HepG2 (cell line): Measurements from ENCODE around the gene PPFIA3. TPM values are rescaled to one million over a fixed set of nuclear protein-coding genes. Genes with fewer than 3 reads are reported as not detected.

Experiments used
- CC2D1A ChIP-seq: sonication (generic); formaldehyde crosslinking; IDR thresholded peaks from 2 replicates; pipeline ENCODE4 v1.8.1; 2023; ENCODE audit warnings: mild to moderate bottlenecking, missing genetic modification reagents
- DNMT3B ChIP-seq: conservative IDR thresholded peaks from 2 replicates; pipeline ENCODE4 v1.6.1; 2016; ENCODE audit warnings: missing biosample characterization, control low read depth
- IRF9 ChIP-seq: sonication (generic); formaldehyde crosslinking; IDR thresholded peaks from 2 replicates; pipeline ENCODE4 v1.8.0; 2022; ENCODE audit warnings: missing genetic modification reagents, mild to moderate bottlenecking, borderline replicate concordance
- JDP2 ChIP-seq: sonication (generic); formaldehyde crosslinking; IDR thresholded peaks from 2 replicates; pipeline ENCODE4 v1.8.1; 2022; ENCODE audit warnings: missing genetic modification reagents, borderline replicate concordance
- MED8 ChIP-seq: sonication (generic); formaldehyde crosslinking; IDR thresholded peaks from 2 replicates; pipeline ENCODE4 v1.8.1; 2023; ENCODE audit warnings: mild to moderate bottlenecking, missing genetic modification reagents; ENCODE audit not compliant: insufficient replicate concordance
- MZF1 ChIP-seq: sonication (generic); formaldehyde crosslinking; IDR thresholded peaks from 2 replicates; pipeline ENCODE4 v1.8.1; 2023; ENCODE audit warnings: mild to moderate bottlenecking, missing genetic modification reagents, borderline replicate concordance
- NR0B2 ChIP-seq: sonication (generic); formaldehyde crosslinking; IDR thresholded peaks from 2 replicates; pipeline ENCODE4 v1.4.0; 2020; ENCODE audit warnings: mild to moderate bottlenecking, missing genetic modification reagents
- POLR2A ChIP-seq, 2 experiments: IDR thresholded peaks; 2 replicates each; pipeline ENCODE4 v1.6.1; 2011; ENCODE audit warnings: low read depth in 2 of 2, low read length in 2 of 2, mild to moderate bottlenecking in 1 of 2, moderate library complexity in 1 of 2; ENCODE audit not compliant: insufficient read depth in 1 of 2
- REPIN1 ChIP-seq: sonication (generic); formaldehyde crosslinking; IDR thresholded peaks from 2 replicates; pipeline ENCODE4 v1.8.0; 2022; ENCODE audit warnings: missing genetic modification reagents, low read depth, mild to moderate bottlenecking, borderline replicate concordance
- SAP130 ChIP-seq: IDR thresholded peaks from 2 replicates; pipeline ENCODE4 v1.6.1; 2016; ENCODE audit warnings: low read depth
- SYNCRIP ChIP-seq: fragments of 200-400 bp; formaldehyde crosslinking; IDR thresholded peaks from 2 replicates; pipeline ENCODE4 v1.6.1; 2018; ENCODE audit warnings: mild to moderate bottlenecking, low read depth, low read length; ENCODE audit not compliant: insufficient read depth
- U2AF2 ChIP-seq: fragments of 200-400 bp; formaldehyde crosslinking; IDR thresholded peaks from 2 replicates; pipeline ENCODE4 v1.6.1; 2017; ENCODE audit warnings: low read depth, mild to moderate bottlenecking, low read length
- YEATS4 ChIP-seq: sonication (generic); formaldehyde crosslinking; IDR thresholded peaks from 2 replicates; pipeline ENCODE4 v1.4.0; 2020; ENCODE audit warnings: missing genetic modification reagents, borderline replicate concordance
- ZBTB1 ChIP-seq: sonication (generic); formaldehyde crosslinking; IDR thresholded peaks from 2 replicates; pipeline ENCODE4 v1.4.0; 2020; ENCODE audit warnings: missing genetic modification reagents, borderline replicate concordance
- ZNF674 ChIP-seq: sonication (generic); formaldehyde crosslinking; IDR thresholded peaks from 2 replicates; pipeline ENCODE4 v1.5.0; 2020; ENCODE audit warnings: low read depth, mild to moderate bottlenecking, missing genetic modification reagents
- ZNF776 ChIP-seq: sonication (generic); formaldehyde crosslinking; IDR thresholded peaks from 2 replicates; pipeline ENCODE4 v1.4.0; 2020; ENCODE audit warnings: mild to moderate bottlenecking, missing genetic modification reagents
- polyA plus RNA-seq, 8 experiments: library from polyadenylated mRNA; depleted of rRNA in 3 of 8; stranded (reverse) in 7 of 8; unstranded in 1 of 8; fragments of >200 nt; fragmentation: Illumina TruSeq in 4 of 8; extraction: Trizol in 4 of 8; gene quantifications; 2 replicates each; pipeline versions ENCODE4 v1.2.1 to v1.2.3, GENCODE V29; 2011 to 2016; ENCODE audit warnings: low read depth in 4 of 8, missing spikeins in 1 of 8, mixed read lengths in 1 of 8; ENCODE audit not compliant: insufficient read depth in 1 of 8
- total RNA-seq, 5 experiments: library from RNA; depleted of rRNA; stranded (reverse); fragments of >200 nt; fragmentation: Illumina TruSeq; extraction: Trizol; gene quantifications; 2 replicates each; pipeline ENCODE4 v1.2.3, GENCODE V29; 2016; ENCODE audit warnings: low read depth in 1 of 5
- TF ChIP-seq, protein P1 (sequence below): sonication (generic); formaldehyde crosslinking; conservative IDR thresholded peaks from 2 replicates; pipeline ENCODE4 v1.8.0; 2022; ENCODE audit warnings: low read depth, missing genetic modification reagents
- TF ChIP-seq, protein P2 (sequence below): sonication (generic); formaldehyde crosslinking; conservative IDR thresholded peaks from 2 replicates; pipeline ENCODE4 v1.4.0; 2020; ENCODE audit warnings: missing genetic modification reagents
- TF ChIP-seq, protein P3 (sequence below): sonication (generic); formaldehyde crosslinking; IDR thresholded peaks from 2 replicates; pipeline ENCODE4 v1.5.0; 2020; ENCODE audit warnings: mild to moderate bottlenecking, missing genetic modification reagents
- TF ChIP-seq, protein P4 (sequence below): sonication (generic); formaldehyde crosslinking; IDR thresholded peaks from 2 replicates; pipeline ENCODE4 v1.5.0; 2020; ENCODE audit warnings: missing genetic modification reagents

PPFIA3 gene
- total and polyA plus RNA-seq, 2 of the 13 experiments (the other 11 are each of a cell fraction or from before 2014, with no cell fraction given): 6.7 to 8.6 TPM

DNA sequence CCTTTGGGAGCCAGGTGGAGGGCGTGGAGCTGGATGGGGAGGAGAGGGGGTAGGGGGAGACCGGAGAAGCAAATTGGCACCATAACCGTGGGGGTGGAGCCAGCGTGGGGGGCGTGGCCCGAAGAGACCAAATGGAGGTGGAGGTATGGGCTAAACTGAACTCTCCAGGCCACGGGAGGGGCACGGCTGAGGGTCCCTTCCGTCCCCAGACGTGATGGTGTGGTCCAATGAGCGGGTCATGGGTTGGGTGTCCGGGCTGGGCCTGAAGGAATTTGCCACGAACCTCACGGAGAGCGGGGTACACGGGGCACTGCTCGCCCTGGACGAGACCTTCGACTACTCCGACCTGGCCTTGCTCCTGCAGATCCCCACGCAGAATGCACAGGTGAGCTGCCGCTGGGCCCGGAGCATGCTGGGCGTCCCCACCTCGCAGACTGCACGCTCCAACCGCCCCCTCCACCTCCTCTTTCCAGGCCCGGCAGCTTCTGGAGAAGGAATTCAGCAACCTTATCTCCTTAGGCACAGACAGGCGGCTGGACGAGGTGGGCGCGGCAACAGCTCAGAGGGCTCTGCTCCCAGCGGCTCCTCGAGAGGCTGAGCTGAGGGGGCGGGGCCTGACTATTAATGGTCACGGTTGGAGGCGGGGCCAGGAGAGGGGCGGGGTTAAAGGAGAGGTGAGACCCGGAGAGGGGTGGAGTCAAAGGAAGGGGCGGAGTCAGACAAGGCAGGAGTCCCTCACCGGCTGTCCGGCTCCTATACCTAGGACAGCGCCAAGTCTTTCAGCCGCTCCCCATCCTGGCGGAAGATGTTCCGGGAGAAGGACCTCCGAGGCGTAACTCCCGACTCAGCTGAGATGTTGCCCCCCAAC lies 29.7 kb downstream of the PPFIA3 start (continued):
- 0 out of 2 replicates have a peak, but pooled peaks have one; percentile 55 for TF ChIP-seq ZNF776 (CRISPR knock-in tag)
- no peak for TF ChIP-seq MZF1
- TF ChIP-seq ZNF674 (CRISPR knock-in tag): no peak
- TF ChIP-seq, protein P1, sequence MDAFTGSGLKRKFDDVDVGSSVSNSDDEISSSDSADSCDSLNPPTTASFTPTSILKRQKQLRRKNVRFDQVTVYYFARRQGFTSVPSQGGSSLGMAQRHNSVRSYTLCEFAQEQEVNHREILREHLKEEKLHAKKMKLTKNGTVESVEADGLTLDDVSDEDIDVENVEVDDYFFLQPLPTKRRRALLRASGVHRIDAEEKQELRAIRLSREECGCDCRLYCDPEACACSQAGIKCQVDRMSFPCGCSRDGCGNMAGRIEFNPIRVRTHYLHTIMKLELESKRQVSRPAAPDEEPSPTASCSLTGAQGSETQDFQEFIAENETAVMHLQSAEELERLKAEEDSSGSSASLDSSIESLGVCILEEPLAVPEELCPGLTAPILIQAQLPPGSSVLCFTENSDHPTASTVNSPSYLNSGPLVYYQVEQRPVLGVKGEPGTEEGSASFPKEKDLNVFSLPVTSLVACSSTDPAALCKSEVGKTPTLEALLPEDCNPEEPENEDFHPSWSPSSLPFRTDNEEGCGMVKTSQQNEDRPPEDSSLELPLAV: no peak
- peak; percentile 67 for TF ChIP-seq SAP130 (CRISPR knock-in tag)
- TF ChIP-seq IRF9: no peak
- TF ChIP-seq, protein P2, sequence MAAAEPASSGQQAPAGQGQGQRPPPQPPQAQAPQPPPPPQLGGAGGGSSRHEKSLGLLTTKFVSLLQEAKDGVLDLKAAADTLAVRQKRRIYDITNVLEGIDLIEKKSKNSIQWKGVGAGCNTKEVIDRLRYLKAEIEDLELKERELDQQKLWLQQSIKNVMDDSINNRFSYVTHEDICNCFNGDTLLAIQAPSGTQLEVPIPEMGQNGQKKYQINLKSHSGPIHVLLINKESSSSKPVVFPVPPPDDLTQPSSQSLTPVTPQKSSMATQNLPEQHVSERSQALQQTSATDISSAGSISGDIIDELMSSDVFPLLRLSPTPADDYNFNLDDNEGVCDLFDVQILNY: no peak
- no peak for TF ChIP-seq SYNCRIP
- no peak for TF ChIP-seq DNMT3B
- TF ChIP-seq ZBTB1 (CRISPR knock-in tag): no peak
- peak; percentile 38; the same call in 1 of the 2 replicates for TF ChIP-seq REPIN1 (CRISPR knock-in tag)
- no peak for TF ChIP-seq CC2D1A
- no peak for TF ChIP-seq U2AF2
- 0 out of 2 replicates have a peak, but pooled peaks have one; percentile 9 for TF ChIP-seq NR0B2
- peak in 1 of 2 experiments; percentile 10; a peak in 2 of 4 replicates for TF ChIP-seq POLR2A (IDR thresholded peaks at IDR 0.05; ENCODE audit: insufficient read depth in 1 of 2, low read depth in 2 of 2, low read length in 2 of 2)
- no peak for TF ChIP-seq YEATS4
- TF ChIP-seq, protein P3, sequence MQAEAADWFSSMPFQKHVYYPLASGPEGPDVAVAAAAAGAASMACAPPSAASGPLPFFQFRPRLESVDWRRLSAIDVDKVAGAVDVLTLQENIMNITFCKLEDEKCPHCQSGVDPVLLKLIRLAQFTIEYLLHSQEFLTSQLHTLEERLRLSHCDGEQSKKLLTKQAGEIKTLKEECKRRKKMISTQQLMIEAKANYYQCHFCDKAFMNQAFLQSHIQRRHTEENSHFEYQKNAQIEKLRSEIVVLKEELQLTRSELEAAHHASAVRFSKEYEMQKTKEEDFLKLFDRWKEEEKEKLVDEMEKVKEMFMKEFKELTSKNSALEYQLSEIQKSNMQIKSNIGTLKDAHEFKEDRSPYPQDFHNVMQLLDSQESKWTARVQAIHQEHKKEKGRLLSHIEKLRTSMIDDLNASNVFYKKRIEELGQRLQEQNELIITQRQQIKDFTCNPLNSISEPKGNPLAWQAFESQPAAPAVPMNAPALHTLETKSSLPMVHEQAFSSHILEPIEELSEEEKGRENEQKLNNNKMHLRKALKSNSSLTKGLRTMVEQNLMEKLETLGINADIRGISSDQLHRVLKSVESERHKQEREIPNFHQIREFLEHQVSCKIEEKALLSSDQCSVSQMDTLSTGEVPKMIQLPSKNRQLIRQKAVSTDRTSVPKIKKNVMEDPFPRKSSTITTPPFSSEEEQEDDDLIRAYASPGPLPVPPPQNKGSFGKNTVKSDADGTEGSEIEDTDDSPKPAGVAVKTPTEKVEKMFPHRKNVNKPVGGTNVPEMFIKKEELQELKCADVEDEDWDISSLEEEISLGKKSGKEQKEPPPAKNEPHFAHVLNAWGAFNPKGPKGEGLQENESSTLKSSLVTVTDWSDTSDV: no peak
- TF ChIP-seq JDP2 (CRISPR knock-in tag): no peak
- TF ChIP-seq, protein P4, sequence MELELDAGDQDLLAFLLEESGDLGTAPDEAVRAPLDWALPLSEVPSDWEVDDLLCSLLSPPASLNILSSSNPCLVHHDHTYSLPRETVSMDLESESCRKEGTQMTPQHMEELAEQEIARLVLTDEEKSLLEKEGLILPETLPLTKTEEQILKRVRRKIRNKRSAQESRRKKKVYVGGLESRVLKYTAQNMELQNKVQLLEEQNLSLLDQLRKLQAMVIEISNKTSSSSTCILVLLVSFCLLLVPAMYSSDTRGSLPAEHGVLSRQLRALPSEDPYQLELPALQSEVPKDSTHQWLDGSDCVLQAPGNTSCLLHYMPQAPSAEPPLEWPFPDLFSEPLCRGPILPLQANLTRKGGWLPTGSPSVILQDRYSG (CRISPR knock-in tag): no peak
- no peak for TF ChIP-seq MED8 (CRISPR knock-in tag)
